HepG2 (cell line): ENCODE data around the gene FBXW5. TPM values are rescaled to one million over a fixed set of nuclear protein-coding genes. Genes with fewer than 3 reads are reported as not detected.
A peak's percentile ranks its signal among the peaks of the same experiment; 100 is the strongest.

Experiments used
- ATAC-seq: fragments of 200-7000 bp; cut with Tn5 transposase; 3 replicates; pipeline ENCODE4 v1.9.1; 2020; ENCODE audit warnings: mild to moderate bottlenecking, moderate library complexity
- BruUV-seq: library from RNA; stranded (reverse); fragments of 400-500 nt; replicated peaks from 2 replicates; lab custom pipeline; 2021; lab: Mats Ljungman, UMichigan
- CTCF ChIA-PET: fragments of 300-600 bp; formaldehyde crosslinking; extraction: SDS; loops from one replicate; lab custom pipeline; 2021; ENCODE audit warnings: low total read pairs, inconsistent platforms, low intra/inter-chr PET ratio; lab: Yijun Ruan, JAX
- POLR2A ChIA-PET: fragments of 350-600 bp; sonication (Branson Sonifier 250); formaldehyde crosslinking; loops from one replicate; lab custom pipeline; 2020; ENCODE audit warnings: antibody characterized with exemption, inconsistent platforms; lab: Yijun Ruan, JAX
- DNase-seq: peaks from one replicate; pipeline ENCODE4 v3.0.0-alpha.2; 2015; ENCODE audit warnings: low spot score
- FAIRE-seq: peaks from 3 replicates; lab custom pipeline; 2011; peaks lifted over from hg19 to GRCh38; lab: Jason Lieb, UNC
- H2AFZ ChIP-seq: one replicate; pipeline ENCODE4 v1.6.1; 2011; ENCODE audit warnings: low read length, inconsistent platforms
- H3K27ac ChIP-seq: fragments of 300-600 bp; 3 replicates; pipeline ENCODE4 v1.8.0; 2011; ENCODE audit warnings: mixed run types, mild to moderate bottlenecking, mixed read lengths, low read length, inconsistent platforms; ENCODE audit not compliant: insufficient read depth; ENCODE audit errors: extremely low read length
- H3K27me3 ChIP-seq, 2 experiments: fragments of 200-600 bp in 1 of 2; 2 replicates in 1 of 2; 3 replicates in 1 of 2; pipeline versions ENCODE4 v1.6.0 to v1.8.0; 2011; ENCODE audit warnings: low read length in 2 of 2, mild to moderate bottlenecking in 2 of 2, moderate library complexity in 2 of 2, inconsistent platforms in 1 of 2; ENCODE audit not compliant: insufficient read depth in 2 of 2, control insufficient read depth in 1 of 2
- H3K36me3 ChIP-seq, 2 experiments: fragments of 200-600 bp in 1 of 2; replicated peaks in 1 of 2; 2 replicates in 1 of 2; 3 replicates in 1 of 2; pipeline versions ENCODE4 v1.5.1 to v1.8.0; 2011; ENCODE audit warnings: low read length in 2 of 2, inconsistent platforms in 1 of 2; ENCODE audit not compliant: insufficient read depth in 2 of 2, control insufficient read depth in 1 of 2
- H3K4me1 ChIP-seq: 2 replicates; pipeline ENCODE4 v1.5.1; 2012; ENCODE audit warnings: low read length, inconsistent platforms; ENCODE audit not compliant: insufficient read depth
- H3K4me2 ChIP-seq: 2 replicates; pipeline ENCODE4 v1.6.0; 2011; ENCODE audit warnings: low read depth, low read length, inconsistent platforms
- H3K4me3 ChIP-seq, 3 experiments: fragments of 200-600 bp in 1 of 3; sonication (generic), shearing (Covaris generic) in 1 of 3; replicated peaks in 1 of 3; 2 replicates each; pipeline ENCODE4 v1.5.1; 2011 to 2016; ENCODE audit warnings: low read length in 3 of 3, inconsistent platforms in 2 of 3, low read depth in 2 of 3, mild to moderate bottlenecking in 2 of 3, control low read depth in 1 of 3, mixed read lengths in 1 of 3; ENCODE audit not compliant: insufficient read depth in 1 of 3
- H3K79me2 ChIP-seq: one replicate; pipeline ENCODE4 v1.6.1; 2011; ENCODE audit warnings: low read length, inconsistent platforms; ENCODE audit not compliant: insufficient read depth
- H3K9ac ChIP-seq: 2 replicates; pipeline ENCODE4 v1.6.0; 2011; ENCODE audit warnings: mild to moderate bottlenecking, low read depth, low read length, inconsistent platforms; ENCODE audit not compliant: insufficient read depth
- H3K9me3 ChIP-seq: 2 replicates; pipeline ENCODE4 v1.5.1; 2012; ENCODE audit warnings: mild to moderate bottlenecking, low read length
- H4K20me1 ChIP-seq: 2 replicates; pipeline ENCODE4 v1.6.0; 2011; ENCODE audit warnings: inconsistent platforms, mild to moderate bottlenecking, low read length, moderate library complexity; ENCODE audit not compliant: insufficient read depth
- ATRX ChIP-seq: sonication (generic); formaldehyde crosslinking; IDR thresholded peaks from 2 replicates; pipeline ENCODE4 v1.4.0; 2020; ENCODE audit warnings: missing genetic modification reagents, borderline replicate concordance
- CCDC6 ChIP-seq: sonication (generic); formaldehyde crosslinking; IDR thresholded peaks from 2 replicates; pipeline ENCODE4 v1.8.1; 2022; ENCODE audit warnings: mild to moderate bottlenecking, missing genetic modification reagents, moderate library complexity
- FLYWCH1 ChIP-seq: sonication (generic); formaldehyde crosslinking; IDR thresholded peaks from 2 replicates; pipeline ENCODE4 v1.8.1; 2023; ENCODE audit warnings: mild to moderate bottlenecking, missing genetic modification reagents
- KDM2A ChIP-seq: sonication (generic); formaldehyde crosslinking; IDR thresholded peaks from 2 replicates; pipeline ENCODE4 v1.4.0; 2020; ENCODE audit warnings: low read depth, missing genetic modification reagents, borderline replicate concordance
- MLX ChIP-seq: IDR thresholded peaks from 2 replicates; pipeline ENCODE4 v1.6.1; 2016
- MYNN ChIP-seq: sonication (generic); formaldehyde crosslinking; IDR thresholded peaks from 2 replicates; pipeline ENCODE4 v1.4.0; 2020; ENCODE audit warnings: mild to moderate bottlenecking, low read depth, missing genetic modification reagents
- SALL2 ChIP-seq: sonication (generic); formaldehyde crosslinking; IDR thresholded peaks from 2 replicates; pipeline ENCODE4 v1.8.1; 2023; ENCODE audit warnings: mild to moderate bottlenecking, missing genetic modification reagents, inconsistent platforms
- SCMH1 ChIP-seq: sonication (generic); formaldehyde crosslinking; IDR thresholded peaks from 2 replicates; pipeline ENCODE4 v1.9.0; 2021; ENCODE audit warnings: missing genetic modification reagents, mild to moderate bottlenecking, borderline replicate concordance
- SMAD1 ChIP-seq: sonication (generic); formaldehyde crosslinking; IDR thresholded peaks from 2 replicates; pipeline ENCODE4 v1.4.0; 2020; ENCODE audit warnings: missing genetic modification reagents, low read depth, mild to moderate bottlenecking, borderline replicate concordance
- SNAI1 ChIP-seq: sonication (generic); formaldehyde crosslinking; IDR thresholded peaks from 2 replicates; pipeline ENCODE4 v1.5.0; 2020; ENCODE audit warnings: mild to moderate bottlenecking, missing genetic modification reagents, borderline replicate concordance
- TCF7 ChIP-seq: sonication (generic); IDR thresholded peaks from 2 replicates; pipeline ENCODE4 v1.6.1; 2016; ENCODE audit warnings: antibody characterized with exemption, low read depth
- ZNF318 ChIP-seq: sonication (generic); formaldehyde crosslinking; IDR thresholded peaks from 2 replicates; pipeline ENCODE4 v1.4.0; 2020; ENCODE audit warnings: mild to moderate bottlenecking, missing genetic modification reagents
- ZNF484 ChIP-seq: sonication (generic); formaldehyde crosslinking; IDR thresholded peaks from 2 replicates; pipeline ENCODE4 v1.5.1; 2020; ENCODE audit warnings: mild to moderate bottlenecking, low read depth, missing genetic modification reagents, borderline replicate concordance
- ZNF790 ChIP-seq: sonication (generic); formaldehyde crosslinking; IDR thresholded peaks from 2 replicates; pipeline ENCODE4 v1.8.0; 2022; ENCODE audit warnings: missing genetic modification reagents, mild to moderate bottlenecking, borderline replicate concordance
- ZSCAN25 ChIP-seq: sonication (generic); formaldehyde crosslinking; IDR thresholded peaks from 2 replicates; pipeline ENCODE4 v1.8.0; 2022; ENCODE audit warnings: mild to moderate bottlenecking, missing genetic modification reagents
- WGBS: methylation state at CpG from one replicate; pipeline ENCODE4 v1.1.6; 2017; ENCODE audit warnings: low lambda C conversion rate; 5-methylcytosine and 5-hydroxymethylcytosine counted together
- in situ Hi-C: cut with HindIII; loops from 2 replicates; pipeline ENCODE4 v1.10.0; 2017; ENCODE audit warnings: low pct_unique_long_range_greater_than_20kb; ENCODE audit not compliant: extremely low pct_ligation_motif_present
- intact Hi-C: fragments of 100-400 bp; cut with micrococcal nuclease; formaldehyde crosslinking; loops from one replicate; pipeline ENCODE4 v1.10.0; 2022; ENCODE audit not compliant: unreplicated experiment
- polyA plus RNA-seq, 8 experiments: library from polyadenylated mRNA; depleted of rRNA in 3 of 8; stranded (reverse) in 7 of 8; unstranded in 1 of 8; fragments of >200 nt; fragmentation: Illumina TruSeq in 4 of 8; extraction: Trizol in 4 of 8; gene quantifications; 2 replicates each; pipeline versions ENCODE4 v1.2.1 to v1.2.3, GENCODE V29; 2011 to 2016; ENCODE audit warnings: low read depth in 4 of 8, missing spikeins in 1 of 8, mixed read lengths in 1 of 8; ENCODE audit not compliant: insufficient read depth in 1 of 8
- total RNA-seq, 5 experiments: library from RNA; depleted of rRNA; stranded (reverse); fragments of >200 nt; fragmentation: Illumina TruSeq; extraction: Trizol; gene quantifications; 2 replicates each; pipeline ENCODE4 v1.2.3, GENCODE V29; 2016; ENCODE audit warnings: low read depth in 1 of 5

The FBXW5 gene
- total and polyA plus RNA-seq, 2 of the 13 experiments (the other 11 are each of a cell fraction or from before 2014, with no cell fraction given): 52.0 to 60.4 TPM

DNA sequence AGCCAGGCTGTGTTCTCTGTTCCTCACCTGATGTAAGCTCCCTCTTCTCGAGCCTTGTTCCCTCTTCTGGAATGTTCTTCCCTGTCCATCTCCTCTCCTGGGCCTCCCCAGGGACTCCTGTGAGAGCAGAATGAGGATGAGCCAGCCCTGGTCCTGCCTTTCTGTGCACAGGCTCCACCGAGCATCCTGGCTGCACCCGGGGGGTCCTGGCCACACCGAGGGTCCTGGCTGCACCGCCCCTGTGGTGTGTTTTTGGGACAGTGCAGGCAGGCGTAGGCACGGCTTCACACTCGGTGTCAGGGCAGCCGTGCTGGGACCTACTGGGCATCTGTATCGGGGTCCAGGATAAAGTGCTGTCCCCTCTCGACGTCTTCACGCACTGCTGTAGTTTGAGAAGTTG is 17.8 kb downstream of the FBXW5 start:
- ATAC-seq: no peak

DNA sequence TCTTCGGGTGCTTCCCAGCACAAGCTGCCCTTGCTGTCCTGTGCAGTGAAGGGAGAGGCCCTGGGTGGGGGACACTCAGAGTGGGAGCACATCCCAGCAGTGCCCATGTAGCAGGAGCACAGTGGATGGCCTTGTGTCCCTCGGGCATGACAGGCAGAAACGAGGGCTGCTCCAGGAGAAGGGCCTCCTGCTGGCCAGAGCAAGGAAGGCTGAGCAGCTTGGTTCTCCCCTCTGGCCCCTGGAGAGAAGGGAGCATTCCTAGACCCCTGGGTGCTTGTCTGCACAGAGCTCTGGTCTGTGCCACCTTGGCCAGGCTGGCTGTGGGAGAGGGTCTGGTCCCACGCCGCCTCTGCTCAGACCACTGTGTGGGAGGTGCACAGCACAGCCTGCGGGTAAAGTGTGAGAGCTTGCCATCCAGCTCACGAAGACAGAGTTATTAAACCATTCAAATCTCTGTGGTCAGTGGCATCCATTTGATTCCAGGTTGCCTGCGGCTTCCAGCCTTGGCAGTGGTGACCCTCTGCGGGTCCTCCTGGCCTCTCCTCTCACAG is 18.3 kb downstream of the FBXW5 start:
- Histone ChIP-seq H3K36me3 (peaks cover 11 to 31% of the 10 kb centered on the region in 2 experiments; a peak in 4 of 5 replicates), H3K79me2 (no peaks in the 10 kb centered on the region), H3K9ac (no peak overlapping the region), H3K4me2 (no peak overlapping the region), H3K27me3 (no peaks in the 10 kb centered on the region), H3K9me3 (no peaks in the 10 kb centered on the region), H3K4me3 (no peak overlapping the region), H3K4me1 (no peaks in the 10 kb centered on the region), H2AFZ (no peak overlapping the region), H3K27ac (no peak overlapping the region), H4K20me1 (no peaks in the 10 kb centered on the region)
- DNase-seq (no peak), ATAC-seq (peak; percentile 73), FAIRE-seq (no peak)
- ChIA-PET POLR2A (no interaction called here), CTCF (no interaction called here)
- intact Hi-C loops: loop anchor here (5.0 kb wide), 1 partner anchor 139 kb away; no protein-coding TSS in a partner anchor
- BruUV-seq: no TSS peak
- in situ Hi-C loops: no loop called here
- WGBS: 93% methylated on average over 4 of the region's 9 CpGs
- TF ChIP-seq SNAI1 (CRISPR knock-in tag) (no peak), ZNF318 (CRISPR knock-in tag) (no peak)

More for the DNA sequence above, 17.8 kb downstream of the FBXW5 start:
- Histone ChIP-seq H3K27me3 (no peaks in the 10 kb centered on the region), H4K20me1 (no peaks in the 10 kb centered on the region), H2AFZ (no peak overlapping the region), H3K36me3 (peaks cover 8 to 28% of the 10 kb centered on the region in 2 experiments; a peak in 4 of 5 replicates), H3K9ac (no peak overlapping the region), H3K4me2 (no peak overlapping the region), H3K9me3 (no peaks in the 10 kb centered on the region), H3K79me2 (no peaks in the 10 kb centered on the region), H3K4me3 (no peak overlapping the region), H3K4me1 (no peaks in the 10 kb centered on the region)
- in situ Hi-C loops: no loop called here
- DNase-seq: no peak
- WGBS: 94% methylated on average over 13 of the region's 13 CpGs
- POLR2A ChIA-PET: interaction anchor here (0.6 kb wide), 1 partner anchor 8 kb away, joined by 3 read pairs; no protein-coding TSS in a partner anchor
- FAIRE-seq: no peak
- intact Hi-C loops: loop anchor here (5.0 kb wide), 1 partner anchor 139 kb away; no protein-coding TSS in a partner anchor
- CTCF ChIA-PET: no interaction called here
- BruUV-seq: no TSS peak
- no peak for TF ChIP-seq ZNF484 (CRISPR knock-in tag)
- TF ChIP-seq ZSCAN25 (CRISPR knock-in tag): no peak
- no peak for TF ChIP-seq FLYWCH1 (CRISPR knock-in tag)
- no peak for TF ChIP-seq SALL2 (CRISPR knock-in tag)
- no peak for TF ChIP-seq MLX (CRISPR knock-in tag)
- TF ChIP-seq ATRX (CRISPR knock-in tag): no peak
- TF ChIP-seq ZNF790: no peak
- TF ChIP-seq CCDC6: no peak
- TF ChIP-seq MYNN (CRISPR knock-in tag): no peak
- TF ChIP-seq KDM2A (CRISPR knock-in tag): no peak
- no peak for TF ChIP-seq SCMH1 (CRISPR knock-in tag)
- TF ChIP-seq TCF7: no peak
- no peak for TF ChIP-seq SMAD1 (CRISPR knock-in tag)
- TF ChIP-seq, all 625 proteins: peak for 0
- H3K27ac ChIP-seq: no peak overlapping the region
